Chondrocyte (in vitro differentiated cells): Measurements from ENCODE around the gene TEX51. TPM values are rescaled to one million over a fixed set of nuclear protein-coding genes. Genes with fewer than 3 reads are reported as not detected.

ENCODE experiments used
- DNase-seq: peaks from one replicate; pipeline ENCODE4 v3.0.0; 2021; ENCODE audit warnings: mixed read lengths, low spot score
- H3K27ac Mint-ChIP-seq: one replicate; pipeline ENCODE4 v1.8.0; 2021; ENCODE audit warnings: mild to moderate bottlenecking, moderate library complexity, mixed read lengths; ENCODE audit not compliant: unreplicated experiment
- H3K27me3 Mint-ChIP-seq: 2 replicates; pipeline ENCODE4 v1.8.0; 2021; ENCODE audit warnings: low read depth, mixed read lengths
- H3K36me3 Mint-ChIP-seq: 2 replicates; pipeline ENCODE4 v1.8.0; 2021; ENCODE audit warnings: low read depth, mixed read lengths
- H3K4me1 Mint-ChIP-seq: 2 replicates; pipeline ENCODE4 v1.8.0; 2021; ENCODE audit warnings: low read depth, mild to moderate bottlenecking, mixed read lengths
- H3K4me3 Mint-ChIP-seq: one replicate; pipeline ENCODE4 v1.8.0; 2021; ENCODE audit warnings: mild to moderate bottlenecking, moderate library complexity, mixed read lengths; ENCODE audit not compliant: unreplicated experiment
- H3K9me3 Mint-ChIP-seq: 2 replicates; pipeline ENCODE4 v1.8.0; 2021; ENCODE audit warnings: low read depth, mixed read lengths
- CTCF ChIP-seq: fragments of 200-600 bp; sonication (generic); IDR thresholded peaks from 2 replicates; pipeline ENCODE4 v1.5.0; 2021; ENCODE audit warnings: antibody characterized with exemption, mild to moderate bottlenecking, moderate library complexity
- total RNA-seq: library from RNA; stranded (reverse); gene quantifications from 3 replicates; pipeline ENCODE4 v1.2.1, GENCODE V29; 2021

The TEX51 gene
- total RNA-seq, 1 donor from 2014 or later, result not detected

GRCh38 chr2:126947103-126947429, 48.4 kb downstream of the TEX51 start:
- DNase-seq, result no peak
- peaks cover 17% of the 10 kb centered on the region for H3K27me3 Mint-ChIP-seq
- H3K4me1 Mint-ChIP-seq, result peaks cover 5% of the 10 kb centered on the region
- H3K36me3 Mint-ChIP-seq, result peaks cover 2% of the 10 kb centered on the region
- no peak overlapping the region for H3K27ac Mint-ChIP-seq
- H3K9me3 Mint-ChIP-seq, result peaks cover 8% of the 10 kb centered on the region
- H3K4me3 Mint-ChIP-seq, result no peak overlapping the region
- no peak for TF ChIP-seq CTCF

DNA sequence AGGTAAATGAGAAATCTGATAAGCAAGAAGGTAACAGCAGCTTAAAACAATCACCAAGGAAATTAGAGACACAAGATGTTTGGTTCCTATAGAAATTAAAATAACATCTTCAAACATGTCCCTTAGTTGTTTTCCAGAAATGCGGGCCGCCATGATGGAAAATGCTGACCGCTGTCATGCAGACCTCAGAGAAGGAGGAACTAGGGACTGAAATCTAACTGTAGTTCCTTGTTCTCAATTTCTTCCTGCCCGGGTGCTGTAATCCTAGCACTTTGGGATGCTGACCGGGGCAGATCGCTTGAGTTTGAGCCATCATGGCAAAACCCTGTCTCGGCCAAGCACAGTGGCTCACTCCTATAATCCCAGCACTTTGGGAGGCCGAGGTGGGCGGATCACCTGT, 51.1 kb downstream of the TEX51 start:
- DNase-seq, result no peak
- Mint-ChIP-seq H3K36me3 (no peaks in the 10 kb centered on the region), H3K9me3 (peaks cover 6% of the 10 kb centered on the region), H3K4me3 (no peak overlapping the region), H3K27me3 (peaks cover 13% of the 10 kb centered on the region), H3K4me1 (peaks cover 5% of the 10 kb centered on the region), H3K27ac (no peak overlapping the region)
- TF ChIP-seq CTCF, result no peak

GRCh38 chr2:126950504-126950903, 51.8 kb downstream of the TEX51 start:
- DNase-seq, result no peak
- TF ChIP-seq CTCF, result no peak
- H3K27me3 Mint-ChIP-seq, result peaks cover 13% of the 10 kb centered on the region
- no peak overlapping the region for H3K27ac Mint-ChIP-seq
- H3K4me1 Mint-ChIP-seq, result peaks cover 4% of the 10 kb centered on the region
- peaks cover 6% of the 10 kb centered on the region for H3K9me3 Mint-ChIP-seq
- H3K4me3 Mint-ChIP-seq, result no peak overlapping the region
- H3K36me3 Mint-ChIP-seq, result no peaks in the 10 kb centered on the region

Other genes with a start within 250 kb of the TEX51 start
- 29.1 to 48.6 TPM (median 46.4 TPM) in 3 replicates for gene GYPC, start 242.7 kb upstream of the TEX51 start, total RNA-seq
- gene BIN1, start 208.3 kb downstream of the TEX51 start, total RNA-seq, result 40.0 to 64.0 TPM (median 63.6 TPM) in 3 replicates